A549 (cell line): Measurements from ENCODE around the gene CXCL17. TPM values are rescaled to one million over a fixed set of nuclear protein-coding genes. Genes with fewer than 3 reads are reported as not detected.
A peak's percentile ranks its signal among the peaks of the same experiment; 100 is the strongest.

Experiments
- ATAC-seq, 2 experiments: fragments of 200-7000 bp in 1 of 2; fragments of >200 bp in 1 of 2; cut with Nextera tagmentation in 1 of 2; cut with Tn5 transposase in 1 of 2; 3 replicates each; pipeline versions ENCODE4 v1.8.0 to v1.9.1; 2018 to 2020; ENCODE audit warnings: mild to moderate bottlenecking in 1 of 2, moderate library complexity in 1 of 2
- CTCF ChIA-PET: fragments of 300-600 bp; sonication (Branson Sonifier 250); formaldehyde crosslinking; extraction: SDS; loops from one replicate; lab custom pipeline; 2021; ENCODE audit warnings: antibody characterized with exemption, inconsistent platforms; lab: Yijun Ruan, JAX
- POLR2A ChIA-PET: fragments of 350-600 bp; formaldehyde crosslinking; extraction: SDS; loops from one replicate; lab custom pipeline; 2021; ENCODE audit warnings: antibody characterized with exemption, inconsistent platforms; lab: Yijun Ruan, JAX
- DNase-seq, 2 experiments: peaks; one replicate each; pipeline versions ENCODE4 v3.0.0 to v3.0.0-alpha.2; 2011 to 2016; ENCODE audit warnings: low read depth in 1 of 2, low spot score in 1 of 2
- FAIRE-seq: peaks from 2 replicates; lab custom pipeline; 2011; peaks lifted over from hg19 to GRCh38; lab: Jason Lieb, UNC
- H3K27ac ChIP-seq, 2 experiments: fragments of >200 bp; sonication (Bioruptor Twin); formaldehyde crosslinking; 3 replicates each; pipeline ENCODE4 v1.5.1; 2016 to 2017
- H3K4me1 ChIP-seq: fragments of >200 bp; sonication (Bioruptor Twin); formaldehyde crosslinking; 3 replicates; pipeline ENCODE4 v1.6.1; 2016
- H3K4me2 ChIP-seq: fragments of >200 bp; sonication (Bioruptor Twin); formaldehyde crosslinking; 3 replicates; pipeline ENCODE4 v1.6.1; 2016
- H3K4me3 ChIP-seq: fragments of >200 bp; sonication (Bioruptor Twin); formaldehyde crosslinking; 3 replicates; pipeline ENCODE4 v1.5.1; 2016
- H3K9me3 ChIP-seq: fragments of >200 bp; sonication (Bioruptor Twin); formaldehyde crosslinking; 3 replicates; pipeline ENCODE4 v1.6.1; 2016
- CBX2 ChIP-seq: fragments of 200-600 bp; sonication (generic); IDR thresholded peaks from 2 replicates; pipeline ENCODE4 v1.6.1; 2016; ENCODE audit warnings: low read depth, mild to moderate bottlenecking, borderline replicate concordance
- CHD4 ChIP-seq: fragments of 200-600 bp; sonication (generic); IDR thresholded peaks from 2 replicates; pipeline ENCODE4 v1.6.1; 2016; ENCODE audit warnings: antibody characterized with exemption, mild to moderate bottlenecking, borderline replicate concordance
- EP300 ChIP-seq, 2 experiments: fragments of >200 bp; sonication (Bioruptor Twin); formaldehyde crosslinking; IDR thresholded peaks; 2 replicates in 1 of 2; 3 replicates in 1 of 2; pipeline ENCODE4 v1.6.1; 2016 to 2017
- FOSL2 ChIP-seq, 2 experiments: fragments of 450-650 bp in 1 of 2; fragments of >200 bp in 1 of 2; sonication (Bioruptor Twin) in 1 of 2; formaldehyde crosslinking; IDR thresholded peaks; 2 replicates each; pipeline versions ENCODE4 v1.5.0 to v1.6.1; 2016 to 2020; ENCODE audit warnings: mild to moderate bottlenecking in 1 of 2, moderate library complexity in 1 of 2
- FOXS1 ChIP-seq: fragments of 250-450 bp; sonication (Bioruptor Pico); IDR thresholded peaks from 2 replicates; pipeline ENCODE4 v1.5.0; 2020; ENCODE audit warnings: mild to moderate bottlenecking, moderate library complexity
- HDAC2 ChIP-seq: fragments of 200-600 bp; sonication (generic); IDR thresholded peaks from 2 replicates; pipeline ENCODE4 v1.6.1; 2016
- HEYL ChIP-seq: fragments of 250-450 bp; sonication (Bioruptor Pico); IDR thresholded peaks from 2 replicates; pipeline ENCODE4 v1.8.0; 2021; ENCODE audit warnings: mild to moderate bottlenecking, moderate library complexity
- KDM5A ChIP-seq: fragments of 200-600 bp; sonication (generic); IDR thresholded peaks from 2 replicates; pipeline ENCODE4 v1.6.1; 2016; ENCODE audit warnings: antibody characterized with exemption, mild to moderate bottlenecking
- MAZ ChIP-seq: fragments of 150-350 bp; IDR thresholded peaks from 2 replicates; pipeline ENCODE4 v1.6.1; 2014; ENCODE audit warnings: antibody characterized with exemption, low read depth, low read length, borderline replicate concordance
- PBX3 ChIP-seq: IDR thresholded peaks from 2 replicates; pipeline ENCODE4 v1.6.1; 2012
- POLR2AphosphoS2 ChIP-seq: conservative IDR thresholded peaks from 2 replicates; pipeline ENCODE4 v1.6.1; 2012; ENCODE audit warnings: low read length, improper control_type of control experiment, inconsistent platforms
- RFX5 ChIP-seq: fragments of 450-650 bp; IDR thresholded peaks from 2 replicates; pipeline ENCODE4 v1.7.1; 2014; ENCODE audit warnings: antibody characterized with exemption, mild to moderate bottlenecking, moderate library complexity
- RNF2 ChIP-seq: fragments of 200-600 bp; sonication (generic); IDR thresholded peaks from 2 replicates; pipeline ENCODE4 v1.6.1; 2016; ENCODE audit warnings: low read depth, mild to moderate bottlenecking, antibody characterized with exemption, moderate library complexity, borderline replicate concordance
- SMC3 ChIP-seq: fragments of >200 bp; sonication (Bioruptor Twin); formaldehyde crosslinking; IDR thresholded peaks from 3 replicates; pipeline ENCODE4 v1.6.1; 2018; ENCODE audit warnings: inconsistent platforms
- TFCP2L1 ChIP-seq: fragments of 250-450 bp; sonication (Bioruptor Pico); IDR thresholded peaks from 2 replicates; pipeline ENCODE4 v1.5.0; 2021; ENCODE audit warnings: mild to moderate bottlenecking
- ZNF302 ChIP-seq: fragments of 250-450 bp; sonication (Bioruptor Pico); IDR thresholded peaks from 2 replicates; pipeline ENCODE4 v1.9.0; 2021; ENCODE audit warnings: inconsistent platforms, mild to moderate bottlenecking, moderate library complexity
- WGBS: methylation state at CpG from one replicate; pipeline ENCODE4 v1.1.6; 2017; ENCODE audit errors: missing lambda C conversion rate; 5-methylcytosine and 5-hydroxymethylcytosine counted together
- polyA plus RNA-seq, 4 experiments: library from polyadenylated mRNA; depleted of rRNA in 3 of 4; stranded (reverse); fragments of >200 nt; fragmentation: RNase III in 1 of 4; extraction: RNeasy Plus Mini Kit Qiagen cat#74134 plus additional on column Dnase treatment in 1 of 4; gene quantifications; 2 replicates in 3 of 4; 3 replicates in 1 of 4; pipeline ENCODE4 v1.2.3, GENCODE V29; 2011 to 2017
- TF ChIP-seq, protein P1 (sequence below): fragments of >200 bp; sonication (Bioruptor Twin); formaldehyde crosslinking; IDR thresholded peaks from 2 replicates; pipeline ENCODE4 v1.6.1; 2016
- TF ChIP-seq, protein P2 (sequence below): fragments of 150-350 bp; IDR thresholded peaks from 2 replicates; pipeline ENCODE4 v1.6.1; 2014; ENCODE audit warnings: low read depth, mild to moderate bottlenecking, low read length

CXCL17 gene
- polyA plus RNA-seq, 2 of the 4 experiments (the other 2 are of a cell fraction): 0.14 TPM; not detected in 1

DNA sequence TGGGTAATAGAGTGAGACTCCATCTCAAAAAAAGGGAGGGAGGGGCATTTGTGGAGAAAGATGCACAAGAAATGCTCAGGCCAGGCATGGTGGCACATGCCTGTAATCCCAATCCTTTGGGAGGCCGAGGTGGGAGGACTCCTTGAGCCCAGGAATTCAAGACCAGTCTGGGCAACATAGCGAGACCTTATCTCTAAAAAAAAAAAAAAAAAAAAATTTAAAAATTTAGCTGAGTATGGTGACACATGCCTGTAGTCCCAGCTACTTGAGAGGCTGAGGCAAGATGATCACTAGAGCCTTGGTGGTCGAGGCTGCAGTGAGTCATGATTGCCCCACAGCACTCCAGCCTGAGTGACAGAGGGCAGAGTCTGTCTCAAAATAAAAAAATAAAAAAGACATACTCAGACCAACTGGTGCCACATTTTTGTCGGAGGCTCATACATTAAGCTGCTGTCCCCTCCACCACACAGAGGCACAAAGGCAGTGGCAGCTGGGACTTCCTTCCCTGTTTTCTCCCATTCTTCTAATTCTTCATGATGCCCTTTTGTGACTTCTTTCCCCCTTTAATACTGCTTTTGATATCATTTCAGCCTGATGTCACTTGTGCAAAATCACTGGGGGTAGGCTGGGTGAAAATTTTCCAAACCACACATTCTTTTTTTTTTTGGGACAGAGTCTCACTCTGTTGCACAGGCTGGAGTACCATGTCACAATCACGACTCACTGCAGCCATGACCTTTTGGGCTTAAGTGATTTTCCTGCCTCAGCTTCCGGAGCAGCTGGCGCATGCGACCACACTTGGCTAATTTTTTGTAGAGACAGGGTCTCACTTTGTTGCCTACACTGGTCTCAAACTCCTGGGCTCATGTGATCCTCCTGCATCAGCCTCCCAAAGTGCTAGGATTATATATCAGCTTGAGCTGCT, 26.8 kb upstream of the CXCL17 start:
- CTCF ChIA-PET: interaction anchor here (0.6 to 9.6 kb wide), 15 partner anchors 12 to 337 kb away, joined by 3 to 92 read pairs (median 4); partner anchors contain the start of genes CEACAM1 and POU2F2
- Histone ChIP-seq H3K4me1 (peaks cover 33% of the 10 kb centered on the region), H3K27ac (no peak overlapping the region), H3K4me2 (0 out of 3 replicates have a peak overlapping the region, but pooled peaks have one; percentile 5), H3K4me3 (no peak overlapping the region), H3K9me3 (no peaks in the 10 kb centered on the region)
- no peak for FAIRE-seq
- ATAC-seq: no peak
- POLR2A ChIA-PET: interaction anchor here (0.7 kb wide), 1 partner anchor 403 kb away, joined by 4 read pairs; no protein-coding TSS in a partner anchor
- TF ChIP-seq FOSL2 (IDR thresholded peaks at IDR 0.05): no peak
- TF ChIP-seq FOSL2 (CRISPR knock-in tag; IDR thresholded peaks at IDR 0.05): 0 out of 2 replicates have a peak, but pooled peaks have one; percentile 10
- TF ChIP-seq SMC3: no peak
- TF ChIP-seq ZNF302: no peak
- TF ChIP-seq EP300 (IDR thresholded peaks at IDR 0.05): no peak
- TF ChIP-seq RFX5: no peak
- TF ChIP-seq, protein P1, sequence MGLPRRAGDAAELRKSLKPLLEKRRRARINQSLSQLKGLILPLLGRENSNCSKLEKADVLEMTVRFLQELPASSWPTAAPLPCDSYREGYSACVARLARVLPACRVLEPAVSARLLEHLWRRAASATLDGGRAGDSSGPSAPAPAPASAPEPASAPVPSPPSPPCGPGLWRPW: 0 out of 2 replicates have a peak, but pooled peaks have one; percentile 5
- no peak for TF ChIP-seq HDAC2
- no peak for DNase-seq
- 54% methylated on average over 8 of the region's 8 CpGs for WGBS

DNA sequence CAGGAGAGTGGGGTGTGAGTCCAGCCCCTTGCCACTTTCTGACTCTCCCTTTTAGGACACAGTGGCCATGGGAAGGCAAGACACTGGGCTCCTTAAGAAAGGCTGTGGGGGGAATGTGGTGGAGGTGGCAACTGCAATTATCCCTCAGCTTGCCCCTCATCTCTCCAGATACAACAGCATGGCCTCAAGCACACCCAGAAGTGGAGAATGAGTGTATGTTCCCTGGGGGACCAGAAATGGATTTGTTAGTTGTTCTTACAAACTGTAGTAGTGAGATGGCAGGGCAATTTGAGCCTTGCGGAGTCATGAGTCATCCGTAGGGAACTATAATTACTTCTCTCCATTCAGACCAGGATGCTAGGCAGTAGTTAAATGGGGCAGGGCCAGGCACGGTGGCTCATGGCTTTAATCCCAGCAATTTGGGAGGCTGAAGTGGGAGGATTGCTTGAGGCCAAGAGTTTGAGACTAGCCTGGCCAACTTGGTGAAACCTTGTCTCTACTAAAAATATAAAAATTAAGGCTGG, 25.6 kb upstream of the CXCL17 start:
- DNase-seq: peak in 1 of 2 experiments; percentile 55
- WGBS: 26% methylated on average over 3 of the region's 3 CpGs
- Histone ChIP-seq H3K27ac (peak overlapping the region in 1 of 2 experiments; percentile 34; a peak in 2 of 6 replicates), H3K4me1 (peaks cover 33% of the 10 kb centered on the region), H3K4me3 (no peak overlapping the region), H3K4me2 (0 out of 3 replicates have a peak overlapping the region, but pooled peaks have one; percentile 2), H3K9me3 (no peaks in the 10 kb centered on the region)
- CTCF ChIA-PET: interaction anchor here (1.3 to 9.6 kb wide), 9 partner anchors 17 to 98 kb away, joined by 3 to 92 read pairs (median 8); partner anchors contain the start of gene CEACAM1
- POLR2A ChIA-PET: interaction anchor here (0.7 kb wide), 1 partner anchor 17 kb away, joined by 4 read pairs; no protein-coding TSS in a partner anchor
- peak; percentile 98 for FAIRE-seq
- TF ChIP-seq MAZ: no peak
- no peak for TF ChIP-seq FOSL2 (IDR thresholded peaks at IDR 0.05)
- TF ChIP-seq FOSL2 (CRISPR knock-in tag; IDR thresholded peaks at IDR 0.05): peak; percentile 59
- peak; percentile 41 to 67; a peak in 4 of 6 replicates for ATAC-seq

- peak; percentile 93 for FAIRE-seq
- ChIA-PET POLR2A (interaction anchor here (1.4 kb wide), 1 partner anchor 8 kb away, joined by 4 read pairs; no protein-coding TSS in a partner anchor), CTCF (interaction anchor here (0.9 to 9.6 kb wide), 16 partner anchors 8 to 130 kb away, joined by 3 to 78 read pairs (median 7); partner anchors contain the start of gene CEACAM1)
- Histone ChIP-seq H3K4me2 (no peak overlapping the region), H3K4me3 (no peak overlapping the region), H3K4me1 (peaks cover 33% of the 10 kb centered on the region), H3K27ac (no peak overlapping the region), H3K9me3 (no peaks in the 10 kb centered on the region)
- WGBS: 80% methylated on average over 5 of the region's 5 CpGs
- ATAC-seq: 0 out of 6 replicates have a peak, but pooled peaks of 1 of the 2 experiments have one; percentile 3
- DNase-seq: no peak
- TF ChIP-seq POLR2AphosphoS2: no peak
These were observed 24.5 kb upstream of the CXCL17 start for GRCh38 chr19:42467183-42467760.

DNA sequence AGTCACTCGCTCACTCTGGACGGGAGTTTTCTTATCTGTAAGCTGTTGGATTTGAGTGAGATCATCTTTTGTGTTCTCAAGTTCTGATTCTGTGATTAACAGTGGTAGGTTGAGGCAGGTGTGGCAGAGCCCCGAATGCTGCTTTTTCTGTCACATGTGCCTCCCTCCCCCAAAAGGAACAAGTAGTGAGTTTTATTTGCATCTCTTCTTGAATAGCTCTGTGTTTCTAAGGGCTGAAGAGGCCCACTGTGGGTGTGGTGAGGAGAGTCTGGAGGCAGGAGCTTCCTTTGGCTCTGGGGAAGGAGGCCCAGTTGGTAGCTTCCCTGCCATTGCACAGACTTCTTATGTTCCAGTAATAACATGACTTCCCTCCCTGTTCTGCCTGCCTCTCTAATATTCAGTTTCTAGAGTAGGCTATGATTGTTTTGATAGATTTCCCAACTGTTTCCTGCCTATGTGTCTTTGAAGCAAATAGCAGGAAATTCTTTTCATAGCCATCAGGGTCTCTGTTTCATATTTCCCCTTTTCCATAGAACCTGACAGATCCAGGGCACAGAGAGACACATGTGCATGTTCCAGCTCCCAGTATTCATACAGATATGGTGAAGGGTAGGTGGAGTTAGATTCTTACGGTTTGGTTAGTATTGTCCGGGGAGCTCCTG, 23.9 kb upstream of the CXCL17 start:
- peaks cover 27% of the 10 kb centered on the region for H3K4me1 ChIP-seq
- FAIRE-seq: peak; percentile 95
- ChIA-PET CTCF (interaction anchor here (0.9 to 9.6 kb wide), 21 partner anchors 9 to 227 kb away, joined by 3 to 78 read pairs (median 5); partner anchors contain the start of gene CEACAM1), POLR2A (interaction anchor here (1.4 kb wide), 2 partner anchors 8 to 11 kb away, joined by 4 read pairs; no protein-coding TSS in a partner anchor)
- DNase-seq: no peak
- WGBS: 86% methylated on average over 5 of the region's 5 CpGs
- H3K4me3 ChIP-seq: no peak overlapping the region
- H3K4me2 ChIP-seq: no peak overlapping the region
- ATAC-seq: peak; percentile 10 to 22; a peak in 1 of 6 replicates
- H3K9me3 ChIP-seq: no peaks in the 10 kb centered on the region
- no peak overlapping the region for H3K27ac ChIP-seq
- TF ChIP-seq CBX2 (no peak), HEYL (CRISPR knock-in tag) (no peak), RFX5 (no peak), KDM5A (no peak), FOXS1 (CRISPR knock-in tag) (no peak), PBX3 (no peak), CHD4 (no peak), RNF2 (no peak), TFCP2L1 (CRISPR knock-in tag) (no peak)
- TF ChIP-seq, protein P2, sequence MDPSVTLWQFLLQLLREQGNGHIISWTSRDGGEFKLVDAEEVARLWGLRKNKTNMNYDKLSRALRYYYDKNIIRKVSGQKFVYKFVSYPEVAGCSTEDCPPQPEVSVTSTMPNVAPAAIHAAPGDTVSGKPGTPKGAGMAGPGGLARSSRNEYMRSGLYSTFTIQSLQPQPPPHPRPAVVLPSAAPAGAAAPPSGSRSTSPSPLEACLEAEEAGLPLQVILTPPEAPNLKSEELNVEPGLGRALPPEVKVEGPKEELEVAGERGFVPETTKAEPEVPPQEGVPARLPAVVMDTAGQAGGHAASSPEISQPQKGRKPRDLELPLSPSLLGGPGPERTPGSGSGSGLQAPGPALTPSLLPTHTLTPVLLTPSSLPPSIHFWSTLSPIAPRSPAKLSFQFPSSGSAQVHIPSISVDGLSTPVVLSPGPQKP: no peak
- TF ChIP-seq, protein P1: no peak
